HG03521 (cell line): ENCODE measurements around the gene LSP1.

ENCODE experiments used
- ATAC-seq: cut with Tn5 transposase; IDR thresholded peaks from one replicate; pipeline ENCODE4 v1.9.1; 2021; ENCODE audit warnings: mild to moderate bottlenecking, moderate library complexity; ENCODE audit not compliant: unreplicated experiment

The LSP1 gene

DNA sequence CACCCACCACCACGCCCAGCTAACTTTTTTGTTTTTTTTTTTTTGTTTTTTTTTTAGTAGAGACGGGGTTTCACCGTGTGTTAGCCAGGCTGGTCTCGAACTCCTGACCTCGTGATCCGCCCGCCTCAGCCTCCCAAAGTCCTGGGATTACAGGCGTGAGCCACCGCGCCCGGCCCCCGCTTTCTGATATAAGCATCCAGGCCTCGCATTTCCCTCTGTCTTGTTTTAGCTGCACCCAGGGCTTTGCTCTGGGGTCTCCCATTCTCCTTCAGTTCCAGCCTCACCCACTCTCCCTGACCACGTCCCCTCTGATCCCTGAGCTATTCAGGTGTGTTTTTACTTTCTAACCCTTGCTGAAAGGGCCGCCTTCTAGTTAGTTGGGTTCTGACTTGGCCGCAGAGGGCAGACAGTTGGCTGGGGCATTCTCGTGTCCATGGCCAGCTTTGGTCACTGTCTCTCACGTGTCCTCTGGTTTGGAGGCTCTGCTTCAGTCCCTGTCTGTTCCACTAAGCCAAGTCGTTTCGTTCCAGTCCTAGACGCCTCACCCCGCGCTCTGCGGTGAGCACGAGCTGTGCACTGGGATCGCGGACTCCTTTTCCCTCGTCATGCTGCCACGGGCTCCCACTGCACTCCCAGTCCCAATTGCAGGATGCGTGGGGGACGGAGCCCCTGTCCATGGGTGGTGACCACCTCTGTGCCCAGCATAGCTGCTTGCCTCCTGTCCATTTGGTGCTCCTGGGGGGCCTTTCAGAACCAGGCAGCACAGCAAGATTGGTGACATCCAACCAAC, 60.6 kb downstream of the LSP1 start:
- no peak for ATAC-seq

- no peak for ATAC-seq
Measured at GRCh38 chr11:1915795-1916131, 62.9 kb downstream of the LSP1 start.

DNA sequence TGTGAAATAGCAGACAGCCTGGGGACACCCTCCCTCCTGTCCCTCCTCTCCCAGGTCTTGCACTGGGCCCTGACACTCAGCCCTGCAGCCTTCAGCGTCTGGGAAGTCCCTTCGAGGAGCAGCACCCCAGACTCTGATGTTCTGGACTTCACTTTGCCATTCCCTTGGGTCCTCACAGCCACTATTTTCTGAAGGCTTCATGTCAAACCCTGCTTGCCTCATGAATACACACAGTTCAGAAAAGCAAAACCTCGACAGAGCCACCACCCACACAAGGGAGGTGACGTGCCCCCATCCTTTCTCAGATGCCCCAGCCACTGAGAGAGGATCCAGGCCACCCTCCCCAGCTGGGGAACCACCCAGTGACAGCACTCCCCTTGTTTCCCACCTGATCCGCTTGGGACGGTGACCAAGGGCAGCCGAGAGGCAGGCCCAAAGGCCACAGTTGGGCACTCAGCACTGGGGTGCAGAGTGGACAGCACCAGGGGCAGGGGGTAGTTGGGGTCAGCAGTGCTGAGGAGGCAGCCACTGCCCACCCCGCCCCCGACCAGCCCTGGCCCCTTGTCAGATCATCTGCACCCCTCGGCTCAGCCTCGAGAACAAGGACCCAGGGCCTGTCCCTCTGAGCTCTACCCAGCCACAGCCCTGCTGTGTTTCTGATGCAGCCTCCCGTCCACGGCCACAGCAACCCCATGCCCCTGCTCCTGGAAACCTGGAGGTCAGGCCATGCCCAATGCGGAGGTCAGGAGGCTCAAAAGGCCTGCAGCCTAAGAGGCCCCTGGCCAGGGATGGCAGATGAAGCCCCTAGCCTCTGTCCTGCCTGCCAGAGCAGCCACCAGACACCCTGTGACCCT, 63.5 kb downstream of the LSP1 start:
- ATAC-seq, result no peak

GRCh38 chr11:1916986-1917522, 64.2 kb downstream of the LSP1 start:
- ATAC-seq, result no peak

DNA sequence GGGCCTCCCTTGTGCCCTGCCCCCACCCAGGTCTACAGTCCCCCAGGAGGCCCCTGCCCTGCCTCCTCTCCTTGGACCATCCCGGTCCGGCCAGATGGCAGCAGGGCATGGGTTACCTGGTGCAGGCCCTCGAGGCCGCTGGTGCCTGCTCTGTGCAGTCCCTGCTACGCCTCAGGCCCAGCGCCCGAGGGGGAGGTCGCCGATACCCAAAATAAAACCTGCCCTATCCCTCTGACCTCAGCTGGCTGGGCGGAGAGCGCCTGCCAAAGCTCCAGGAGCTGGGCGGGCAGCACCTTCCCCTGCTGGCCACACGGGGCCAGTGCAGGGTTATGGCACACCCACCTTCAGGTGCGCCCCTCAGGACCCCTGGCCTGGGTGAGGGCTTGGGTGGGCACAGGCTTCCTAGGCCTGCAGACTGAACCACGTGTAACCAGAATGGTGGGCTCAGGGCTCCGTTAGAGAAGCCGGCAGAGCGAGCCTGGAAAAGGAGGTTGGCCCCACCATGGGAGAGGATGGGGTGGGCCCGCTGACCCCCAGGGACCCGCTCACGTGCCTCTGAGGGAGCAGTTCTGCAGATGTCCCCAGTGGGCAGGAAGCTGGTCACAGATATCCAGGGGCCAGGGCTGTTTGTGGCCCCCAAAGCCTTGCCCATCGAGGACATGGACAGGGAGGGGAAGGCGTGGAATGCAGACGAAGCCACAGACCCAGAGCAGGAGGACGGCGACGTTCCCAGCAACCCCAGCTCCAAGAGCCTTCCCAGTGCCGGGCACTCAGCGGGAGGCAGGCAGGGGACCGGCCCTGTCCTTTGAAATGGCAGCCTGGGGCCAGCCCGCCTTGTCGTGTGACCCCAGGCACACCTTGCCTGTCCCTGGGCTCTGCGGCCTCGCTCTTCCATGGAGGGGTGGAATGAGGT, 64.9 kb downstream of the LSP1 start:
- no peak for ATAC-seq

DNA sequence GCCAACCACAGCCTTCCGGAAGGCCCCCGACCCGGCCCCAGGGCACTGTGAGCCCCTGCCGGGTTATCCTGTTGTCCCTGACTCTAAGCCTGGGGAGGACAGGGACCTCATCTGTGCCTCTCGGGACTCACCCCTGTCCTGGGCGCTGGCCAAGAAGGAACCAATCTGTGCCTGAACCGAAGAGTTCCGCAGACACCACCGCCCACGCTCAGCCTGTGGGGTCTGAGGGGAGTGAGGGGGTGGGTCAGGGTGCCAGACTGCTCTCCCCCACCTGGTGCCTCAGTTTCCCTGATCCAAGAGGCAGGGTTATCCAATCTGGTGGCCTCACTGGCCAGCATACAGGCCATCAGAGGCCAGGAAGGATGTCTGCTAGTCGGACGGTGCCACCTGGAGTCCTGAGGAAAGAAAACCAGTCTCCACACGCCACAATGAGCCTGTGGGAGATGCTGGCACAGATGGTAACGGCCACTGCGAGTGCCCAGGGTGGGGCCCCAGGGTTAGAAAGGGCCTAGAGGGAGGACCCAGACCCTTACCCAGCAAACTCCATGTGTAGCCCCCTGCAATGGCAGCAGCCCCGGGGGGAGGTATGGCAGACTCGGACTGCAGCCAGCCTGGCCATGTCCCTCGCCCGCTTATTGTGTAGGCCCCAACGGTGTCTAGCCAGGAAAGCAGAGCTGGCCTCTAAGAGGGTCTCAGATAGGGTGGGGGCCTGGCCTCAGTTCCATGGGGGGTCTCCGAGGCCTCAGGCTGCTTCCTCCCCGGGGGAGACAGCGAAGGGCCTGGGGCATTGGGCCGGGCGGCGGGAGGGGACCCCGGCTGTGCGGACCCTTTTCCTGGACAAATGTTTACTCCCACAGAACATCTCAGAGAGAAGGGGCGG, 65.8 kb downstream of the LSP1 start:
- ATAC-seq, result no peak

- ATAC-seq, result no peak
Measured at GRCh38 chr11:1919391-1920127, 66.7 kb downstream of the LSP1 start, which contains the start of gene TNNT3. TNNT3 (plus strand) TSS chr11:1919703; CDS start chr11:1922875, 3,172 bp downstream.

DNA sequence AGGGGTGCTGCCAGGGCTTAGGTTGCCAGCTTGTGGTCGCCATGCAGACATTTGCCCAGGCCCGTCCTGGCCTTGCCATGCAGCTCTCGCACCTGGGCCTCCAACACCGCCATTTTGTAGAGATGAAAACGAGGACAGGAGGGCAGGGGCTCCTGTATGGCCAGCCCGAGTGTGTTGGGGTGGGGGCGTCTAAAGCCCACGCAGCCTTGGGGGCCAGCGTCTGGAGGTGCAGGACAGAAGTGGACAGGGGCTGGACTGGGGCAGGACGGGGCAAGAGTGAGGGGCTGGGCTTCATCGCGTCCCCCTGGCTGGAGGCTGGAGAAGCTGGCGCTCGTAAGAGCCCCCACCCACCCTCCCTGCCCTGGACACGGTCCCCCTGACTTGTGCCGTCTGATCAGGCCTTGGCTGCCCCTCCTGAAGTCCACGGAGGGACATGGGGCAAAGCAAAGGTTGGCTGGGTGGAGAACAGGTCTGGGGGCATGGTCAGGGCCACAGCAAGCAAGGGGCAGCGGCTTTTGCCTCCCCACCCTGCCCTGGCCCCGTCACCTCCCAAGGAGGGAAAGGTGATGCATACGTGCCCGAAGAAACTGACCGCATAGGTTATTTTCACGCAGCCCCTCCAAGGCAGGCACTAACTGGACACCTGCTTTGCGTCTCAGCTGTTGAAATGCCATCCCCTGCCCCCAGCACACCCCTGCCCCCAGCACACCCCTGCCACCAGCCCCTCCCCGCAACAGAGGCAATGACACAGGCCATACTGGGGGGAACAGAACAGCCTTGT, 67.4 kb downstream of the LSP1 start:
- ATAC-seq, result no peak

GRCh38 chr11:1920909-1921573, 68.2 kb downstream of the LSP1 start:
- no peak for ATAC-seq

DNA sequence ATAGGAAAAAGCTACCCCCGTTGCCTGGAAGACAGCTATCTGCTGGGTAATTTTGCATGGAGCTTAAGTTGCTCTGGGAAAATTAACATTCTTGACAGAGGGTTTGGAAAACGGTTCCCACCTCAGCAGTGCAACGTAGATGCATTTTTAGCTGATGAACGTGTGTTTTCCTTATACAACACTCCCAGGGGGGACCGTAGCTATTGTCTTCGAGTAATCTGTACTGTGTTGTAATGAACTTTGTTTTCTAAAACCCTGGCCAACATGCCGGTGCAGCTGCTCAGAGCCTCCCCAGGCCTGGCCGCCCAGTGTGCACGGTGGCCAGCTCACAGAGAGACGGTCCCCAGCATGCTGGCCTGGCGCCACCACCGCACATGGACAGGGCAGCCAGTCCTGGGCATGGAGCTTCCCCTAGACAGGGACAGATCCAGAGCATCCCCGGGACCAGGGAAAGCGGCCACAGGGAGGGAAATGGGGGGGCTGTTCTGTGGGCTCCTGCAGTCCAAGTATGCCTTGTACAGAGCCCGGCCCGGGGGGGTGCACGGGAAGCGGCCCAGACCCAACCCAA, 68.8 kb downstream of the LSP1 start:
- no peak for ATAC-seq

GRCh38 chr11:1922481-1923081, 69.7 kb downstream of the LSP1 start:
- ATAC-seq, result no peak

GRCh38 chr11:1923201-1923956, 70.5 kb downstream of the LSP1 start:
- no peak for ATAC-seq

DNA sequence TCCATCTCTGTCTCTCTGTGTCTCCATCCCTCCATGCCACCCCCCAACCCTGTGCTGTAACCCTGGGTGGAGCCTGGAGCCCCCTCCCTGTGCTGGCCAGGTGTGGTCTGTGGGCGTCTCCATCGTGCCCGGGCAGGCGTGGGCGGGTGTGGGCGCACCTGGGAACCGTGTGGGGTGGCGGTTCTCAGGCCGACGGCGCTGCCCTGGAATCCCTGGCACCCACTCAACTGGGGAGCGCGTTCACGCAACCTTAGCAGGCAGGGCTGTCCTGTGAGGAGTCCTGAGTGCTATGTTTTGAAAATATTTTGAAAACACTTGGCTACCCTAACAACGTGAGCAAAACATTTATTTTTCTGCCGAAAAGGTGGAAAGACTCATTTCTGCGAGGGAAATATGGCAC, 71.3 kb downstream of the LSP1 start:
- ATAC-seq, result no peak

DNA sequence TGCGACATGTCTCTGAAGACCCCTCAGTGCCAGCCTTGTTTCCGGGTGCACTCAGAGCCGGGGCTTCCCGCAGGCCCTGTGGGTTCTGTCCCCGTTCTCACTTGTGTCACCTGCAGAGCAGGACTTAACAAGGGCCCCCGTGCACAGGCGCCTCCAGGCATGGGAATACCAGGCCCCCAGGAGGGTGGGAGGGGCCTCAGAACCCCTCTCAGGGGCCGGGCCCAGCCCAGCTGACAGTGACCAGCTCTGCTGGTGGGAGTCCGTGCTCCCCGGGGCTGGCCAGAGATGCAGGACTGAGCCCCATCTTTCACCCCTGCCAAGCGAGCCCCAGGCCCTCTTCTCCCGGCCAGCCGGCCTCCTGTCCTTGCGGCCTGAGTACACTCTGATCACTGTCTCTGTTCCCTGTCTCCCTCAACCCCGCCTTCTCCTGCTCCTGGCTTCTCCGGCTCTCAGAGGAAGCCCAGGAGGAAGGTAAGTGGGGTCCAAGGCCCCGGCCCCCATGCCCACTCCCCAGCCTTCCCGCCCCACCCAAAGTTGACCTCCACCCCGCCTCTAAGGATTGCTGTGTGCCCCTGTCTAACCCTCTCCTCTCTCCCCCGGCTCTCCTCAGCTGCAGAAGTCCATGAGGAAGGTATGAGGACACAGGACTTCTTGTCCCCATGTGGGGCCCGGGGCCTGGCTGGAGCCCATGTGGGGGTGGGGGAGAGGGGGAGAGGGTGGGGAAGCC, 71.9 kb downstream of the LSP1 start:
- ATAC-seq, result no peak

GRCh38 chr11:1925373-1926155, 72.7 kb downstream of the LSP1 start:
- no peak for ATAC-seq
